ENCODE results near the gene MAGEB3.
"Not testable (repeated sequence)": the region's sequence is repeated elsewhere in the genome, so short reads cannot be mapped to it uniquely, and the experiment has no call there.

DNA sequence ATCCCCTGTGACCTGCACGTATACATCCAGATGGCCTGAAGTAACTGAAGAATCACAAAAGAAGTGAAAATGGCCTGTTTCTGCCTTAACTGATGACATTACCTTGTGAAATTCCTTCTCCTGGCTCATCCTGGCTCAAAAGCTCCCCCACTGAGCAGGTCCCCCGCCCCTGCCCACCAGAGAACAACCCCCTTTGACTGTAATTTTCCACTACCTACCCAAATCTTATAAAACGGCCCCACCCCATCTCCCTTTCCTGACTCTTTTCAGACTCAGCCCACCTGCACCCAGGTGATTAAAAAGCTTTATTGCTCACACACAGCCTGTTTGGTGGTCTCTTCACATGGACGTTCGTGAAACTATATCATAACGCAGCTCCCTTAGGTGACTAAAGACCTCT lies 36.5 kb upstream of the MAGEB3 start:
- TF ChIP-seq, protein P1, sequence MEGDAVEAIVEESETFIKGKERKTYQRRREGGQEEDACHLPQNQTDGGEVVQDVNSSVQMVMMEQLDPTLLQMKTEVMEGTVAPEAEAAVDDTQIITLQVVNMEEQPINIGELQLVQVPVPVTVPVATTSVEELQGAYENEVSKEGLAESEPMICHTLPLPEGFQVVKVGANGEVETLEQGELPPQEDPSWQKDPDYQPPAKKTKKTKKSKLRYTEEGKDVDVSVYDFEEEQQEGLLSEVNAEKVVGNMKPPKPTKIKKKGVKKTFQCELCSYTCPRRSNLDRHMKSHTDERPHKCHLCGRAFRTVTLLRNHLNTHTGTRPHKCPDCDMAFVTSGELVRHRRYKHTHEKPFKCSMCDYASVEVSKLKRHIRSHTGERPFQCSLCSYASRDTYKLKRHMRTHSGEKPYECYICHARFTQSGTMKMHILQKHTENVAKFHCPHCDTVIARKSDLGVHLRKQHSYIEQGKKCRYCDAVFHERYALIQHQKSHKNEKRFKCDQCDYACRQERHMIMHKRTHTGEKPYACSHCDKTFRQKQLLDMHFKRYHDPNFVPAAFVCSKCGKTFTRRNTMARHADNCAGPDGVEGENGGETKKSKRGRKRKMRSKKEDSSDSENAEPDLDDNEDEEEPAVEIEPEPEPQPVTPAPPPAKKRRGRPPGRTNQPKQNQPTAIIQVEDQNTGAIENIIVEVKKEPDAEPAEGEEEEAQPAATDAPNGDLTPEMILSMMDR (IDR thresholded peaks at IDR 0.05) = not testable (repeated sequence)
- not testable (repeated sequence) for TF ChIP-seq POLR2A (IDR thresholded peaks at IDR 0.05)

Measured in esophagus squamous epithelium (tissue), 4 donors.